Tongue (tissue), 2 donors: Measurements from ENCODE around the gene ADCY3. TPM values are rescaled to one million over a fixed set of nuclear protein-coding genes. Genes with fewer than 3 reads are reported as not detected.

Experiments
- small RNA-seq: library from RNA; depleted of rRNA; stranded (forward); fragments of <200 nt; gene quantifications from one replicate; pipeline ENCODE3, GENCODE V24; 2014; ENCODE audit warnings: low replicate concordance
- total RNA-seq: library from RNA; depleted of rRNA; stranded (reverse); fragments of >200 nt; gene quantifications from one replicate; pipeline ENCODE4 v1.2.3, GENCODE V29; 2014

The ADCY3 gene
- total RNA-seq, 1 donor from 2014 or later = 27.1 TPM

Small RNA genes lying within 50 kb of the gene (small RNA-seq; reads per million reads assigned to genes)
- gene AC013267.1 = not detected
- not detected for gene RF00016

Other genes starting within 250 kb of the ADCY3 start
- gene PTRHD1, start 126.8 kb downstream of the ADCY3 start, total RNA-seq = 55.8 TPM
- gene CENPO, start 126.8 kb downstream of the ADCY3 start, total RNA-seq = 12.9 TPM
- 11.5 TPM for gene DNAJC27, start 51.7 kb upstream of the ADCY3 start, total RNA-seq
- gene EFR3B, start 121.8 kb upstream of the ADCY3 start, total RNA-seq = 6.1 TPM
- 7.7 TPM for gene POMC, start 248.3 kb upstream of the ADCY3 start, total RNA-seq